ENCODE data around the gene CTNNAL1. TPM values are rescaled to one million over a fixed set of nuclear protein-coding genes. Genes with fewer than 3 reads are reported as not detected.

Gene CTNNAL1
- total and polyA plus RNA-seq, 2 donors (not counting 3 experiments of a cell fraction or from before 2014, with no cell fraction given), result 29.5 to 76.2 TPM

- dilution Hi-C loops (cut with MboI; ENCODE audit: extremely low pct_ligation_motif_present, low sequenced_read_pairs), result no loop called here
- CTCF ChIA-PET, result interaction anchor here (1.5 kb wide), 1 partner anchor 10 kb away, joined by 6 read pairs; no protein-coding TSS in a partner anchor
- intact Hi-C loops (cut with micrococcal nuclease), result no loop called here
These were observed 15.2 kb upstream of the CTNNAL1 start for GRCh38 chr9:109028457-109028856.

More at GRCh38 chr9:109028457-109028856, 15.2 kb upstream of the CTNNAL1 start:
- DNase-seq (ENCODE audit: low read depth, low spot score), result no peak
- Histone ChIP-seq H3K4me1 (ENCODE audit: control insufficient read depth, extremely low read depth, insufficient read depth, low read length) (peaks cover 6% of the 10 kb centered on the region), H3K9me3 (replicated peaks; ENCODE audit: control insufficient read depth, insufficient read depth, low read length) (no peaks in the 10 kb centered on the region), H4K20me1 (replicated peaks; ENCODE audit: control insufficient read depth, extremely low read depth, insufficient read depth, low read length) (no peaks in the 10 kb centered on the region), H3K79me2 (ENCODE audit: control insufficient read depth, insufficient read depth, low read length) (peaks cover 2% of the 10 kb centered on the region), H2AFZ (ENCODE audit: low read depth, low read length) (no peak overlapping the region), H3K4me2 (ENCODE audit: insufficient read depth, low read length) (no peak overlapping the region), H3K36me3 (ENCODE audit: control insufficient read depth in 2 of 2, extremely low read depth in 1 of 2, insufficient read depth in 2 of 2, low read length in 2 of 2) (peaks cover 0 to 5% of the 10 kb centered on the region in 2 experiments), H3K27me3 (ENCODE audit: control insufficient read depth in 2 of 2, insufficient read depth in 2 of 2, low read length in 2 of 2) (no peaks in the 10 kb centered on the region), H3K9ac (replicated peaks; ENCODE audit: extremely low read depth, insufficient read depth, low read length) (no peak overlapping the region), H3K27ac (ENCODE audit: insufficient read depth, low read depth, low read length) (no peak overlapping the region), H3K4me3 (replicated peaks in 1 of 3; ENCODE audit: insufficient read depth in 1 of 3, low read depth in 1 of 3, low read length in 3 of 3) (no peak overlapping the region), H3K9me1 (replicated peaks; ENCODE audit: control insufficient read depth, extremely low read depth, insufficient read depth, low read length) (no peaks in the 10 kb centered on the region)
- BruUV-seq (replicated peaks), result no TSS peak
- POLR2A ChIA-PET, result no interaction called here
- FAIRE-seq, result no peak
- TF ChIP-seq MAX (IDR thresholded peaks at IDR 0.05; ENCODE audit: insufficient read depth, insufficient read length) (no peak), FOS (IDR thresholded peaks at IDR 0.05; ENCODE audit: borderline replicate concordance, insufficient read depth, low read length) (no peak), CTCF (IDR thresholded peaks at IDR 0.05; ENCODE audit: extremely low read depth in 1 of 2, insufficient read depth in 1 of 2, low read depth in 1 of 2, low read length in 2 of 2) (no peak), POLR2A (IDR thresholded peaks at IDR 0.05; ENCODE audit: low read depth, low read length) (no peak), JUN (IDR thresholded peaks at IDR 0.05; ENCODE audit: borderline replicate concordance, insufficient read depth, insufficient read length, low read depth) (no peak), GATA2 (IDR thresholded peaks at IDR 0.05; ENCODE audit: insufficient read depth, insufficient read length, low read depth, low read length) (no peak), EZH2 (IDR thresholded peaks at IDR 0.05; ENCODE audit: borderline replicate concordance, low read depth, low read length, severe bottlenecking) (no peak), MYC (IDR thresholded peaks at IDR 0.05; ENCODE audit: low read depth, low read length) (no peak), POLR2AphosphoS5 (IDR thresholded peaks at IDR 0.05; ENCODE audit: insufficient read depth, low read depth, low read length) (no peak)
